ENCODE results near the gene BBS9. TPM values are rescaled to one million over a fixed set of nuclear protein-coding genes. Genes with fewer than 3 reads are reported as not detected.

BBS9 gene
- total and polyA plus RNA-seq, 5 experiments from 2014 or later, result 11.2 to 31.8 (median 12.7) TPM

GRCh38 chr7:33536398-33537103 is 407.2 kb downstream of the BBS9 start:
- Mint-ChIP-seq H3K27me3 (no peaks in the 10 kb centered on the region), H3K9me3 (peaks cover 12 to 63% (median 39%) of the 10 kb centered on the region in 9 donors), H3K4me3 (no peak overlapping the region), H3K36me3 (peaks cover 82 to 88% (median 83%) of the 10 kb centered on the region in 3 donors), H3K4me1 (peaks cover 2 to 6% (median 4%) of the 10 kb centered on the region in 4 donors), H3K27ac (no peak overlapping the region)
- DNase-seq, result no peak
- POLR2A ChIA-PET, result no interaction called here
- no peak for ATAC-seq

- POLR2A ChIA-PET, result no interaction called here
- no peak for ATAC-seq
- no peak for DNase-seq
- Mint-ChIP-seq H3K27me3 (no peaks in the 10 kb centered on the region), H3K9me3 (peaks cover 12 to 65% (median 39%) of the 10 kb centered on the region in 9 donors), H3K4me1 (peaks cover 2 to 6% (median 4%) of the 10 kb centered on the region in 4 donors), H3K4me3 (no peak overlapping the region), H3K36me3 (peaks cover 81 to 89% (median 81%) of the 10 kb centered on the region in 3 donors), H3K27ac (no peak overlapping the region)
These were observed 407.7 kb downstream of the BBS9 start for GRCh38 chr7:33537104-33537477.

DNA sequence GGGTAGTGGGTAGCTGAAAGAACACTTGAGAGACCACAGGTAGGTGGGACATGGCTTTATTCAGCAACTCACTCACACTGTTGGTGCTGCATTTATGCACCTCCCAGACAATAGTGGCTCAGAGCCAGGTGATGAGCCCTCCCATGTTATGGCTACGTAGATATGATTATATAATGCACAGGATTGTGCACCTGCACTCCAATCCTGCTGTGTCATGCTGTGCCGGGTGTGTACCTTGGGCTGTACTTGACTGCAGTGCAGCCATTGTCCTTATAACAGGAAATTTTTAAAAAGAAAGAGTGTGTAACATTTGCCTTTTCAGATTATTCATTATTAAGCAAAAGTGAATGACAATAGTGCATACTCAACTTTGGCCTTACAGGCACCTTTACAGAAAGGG is 409.8 kb downstream of the BBS9 start:
- H3K27ac Mint-ChIP-seq, result peak overlapping the region in 1 of 10 donors; percentile 50
- POLR2A ChIA-PET, result no interaction called here
- peaks cover 2 to 6% (median 2%) of the 10 kb centered on the region in 4 donors for H3K4me1 Mint-ChIP-seq
- no peak overlapping the region for H3K4me3 Mint-ChIP-seq
- H3K27me3 Mint-ChIP-seq, result no peaks in the 10 kb centered on the region
- peaks cover 13 to 78% (median 38%) of the 10 kb centered on the region in 9 donors for H3K9me3 Mint-ChIP-seq
- peaks cover 78 to 88% (median 82%) of the 10 kb centered on the region in 3 donors for H3K36me3 Mint-ChIP-seq
- DNase-seq (peak in 1 of 10 donors; percentile 7), ATAC-seq (no peak)

GRCh38 chr7:33539659-33540400 is 410.5 kb downstream of the BBS9 start:
- Mint-ChIP-seq H3K36me3 (peaks cover 76 to 89% (median 79%) of the 10 kb centered on the region in 3 donors), H3K4me3 (no peak overlapping the region), H3K9me3 (peaks cover 13 to 81% (median 38%) of the 10 kb centered on the region in 9 donors), H3K27me3 (no peaks in the 10 kb centered on the region), H3K27ac (no peak overlapping the region), H3K4me1 (peaks cover under 1 to 6% (median 2%) of the 10 kb centered on the region in 4 donors)
- ATAC-seq, result no peak
- no peak for DNase-seq
- POLR2A ChIA-PET, result no interaction called here

- ATAC-seq (no peak), DNase-seq (no peak)
- H3K4me3 Mint-ChIP-seq, result no peak overlapping the region
- peaks cover 31 to 50% (median 36%) of the 10 kb centered on the region in 3 donors for H3K36me3 Mint-ChIP-seq
- H3K27ac Mint-ChIP-seq, result no peak overlapping the region
- H3K27me3 Mint-ChIP-seq, result no peaks in the 10 kb centered on the region
- POLR2A ChIA-PET, result no interaction called here
- peaks cover 0 to 28% (median 12%) of the 10 kb centered on the region in 9 donors for H3K9me3 Mint-ChIP-seq
- peaks cover 0 to 8% (median 0%) of the 10 kb centered on the region in 4 donors for H3K4me1 Mint-ChIP-seq
These were observed 418.5 kb downstream of the BBS9 start for GRCh38 chr7:33547880-33548279.

DNA sequence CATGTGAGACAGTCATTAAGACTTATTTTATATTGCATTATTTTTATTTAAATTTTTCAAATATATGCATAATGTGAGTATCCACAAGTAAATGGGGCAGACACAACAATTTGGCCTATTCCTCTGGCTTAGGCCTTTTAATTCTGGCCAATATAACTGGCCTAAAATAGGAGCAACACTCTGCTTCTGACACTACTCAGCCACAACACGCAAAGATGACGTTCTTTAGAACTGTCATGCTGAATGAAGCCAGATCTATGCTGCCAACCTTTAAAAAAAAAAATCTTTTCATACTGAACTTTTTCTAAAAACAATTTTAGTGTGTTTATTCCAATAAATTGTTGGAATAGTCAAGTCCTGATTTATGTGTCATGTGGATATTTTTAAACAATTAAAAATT is 421.0 kb downstream of the BBS9 start:
- Mint-ChIP-seq H3K27ac (no peak overlapping the region), H3K36me3 (peaks cover 15 to 25% (median 17%) of the 10 kb centered on the region in 3 donors), H3K9me3 (peaks cover 0 to 15% (median 2%) of the 10 kb centered on the region in 9 donors), H3K4me3 (no peak overlapping the region), H3K27me3 (no peaks in the 10 kb centered on the region), H3K4me1 (no peaks in the 10 kb centered on the region)
- ATAC-seq, result no peak
- POLR2A ChIA-PET, result no interaction called here
- no peak for DNase-seq

- Mint-ChIP-seq H3K27me3 (no peaks in the 10 kb centered on the region), H3K4me3 (no peak overlapping the region), H3K36me3 (peaks cover 13 to 23% (median 15%) of the 10 kb centered on the region in 3 donors), H3K4me1 (no peaks in the 10 kb centered on the region), H3K27ac (no peak overlapping the region), H3K9me3 (peaks cover 0 to 15% (median 2%) of the 10 kb centered on the region in 9 donors)
- DNase-seq, result no peak
- no peak for ATAC-seq
- POLR2A ChIA-PET, result no interaction called here
These were observed 421.6 kb downstream of the BBS9 start for GRCh38 chr7:33550979-33551378.

DNA sequence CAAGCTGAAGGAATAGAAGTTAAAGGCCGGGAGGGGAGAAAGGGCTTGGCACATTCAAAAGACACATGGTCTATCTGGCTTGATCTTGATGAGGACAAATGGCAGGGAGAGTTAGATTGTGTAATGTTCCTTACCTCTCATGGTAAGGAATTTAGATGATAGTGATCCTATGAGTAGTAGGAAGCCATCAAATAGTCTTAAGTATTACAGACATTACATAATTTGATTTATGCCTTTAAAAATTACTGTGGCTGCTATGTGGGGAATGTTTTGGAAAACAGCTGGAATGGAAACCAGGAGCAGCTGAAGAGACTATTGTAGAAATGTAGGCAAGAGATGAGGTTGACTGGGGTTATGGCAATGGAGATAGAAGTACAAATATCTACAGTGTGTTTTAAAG is 424.7 kb downstream of the BBS9 start:
- Mint-ChIP-seq H3K27ac (no peak overlapping the region), H3K36me3 (peaks cover 0 to 9% (median 3%) of the 10 kb centered on the region in 3 donors), H3K9me3 (peaks cover 0 to 3% (median 0%) of the 10 kb centered on the region in 9 donors), H3K27me3 (no peaks in the 10 kb centered on the region), H3K4me1 (no peaks in the 10 kb centered on the region), H3K4me3 (no peak overlapping the region)
- POLR2A ChIA-PET, result no interaction called here
- ATAC-seq (no peak), DNase-seq (no peak)

GRCh38 chr7:33554576-33554975 is 425.2 kb downstream of the BBS9 start:
- Mint-ChIP-seq H3K36me3 (peaks cover 0 to 9% (median 3%) of the 10 kb centered on the region in 3 donors), H3K27me3 (no peaks in the 10 kb centered on the region), H3K4me3 (no peak overlapping the region), H3K9me3 (peaks cover 0 to 3% (median 0%) of the 10 kb centered on the region in 9 donors), H3K27ac (no peak overlapping the region), H3K4me1 (no peaks in the 10 kb centered on the region)
- POLR2A ChIA-PET, result no interaction called here
- ATAC-seq (no peak), DNase-seq (no peak)

DNA sequence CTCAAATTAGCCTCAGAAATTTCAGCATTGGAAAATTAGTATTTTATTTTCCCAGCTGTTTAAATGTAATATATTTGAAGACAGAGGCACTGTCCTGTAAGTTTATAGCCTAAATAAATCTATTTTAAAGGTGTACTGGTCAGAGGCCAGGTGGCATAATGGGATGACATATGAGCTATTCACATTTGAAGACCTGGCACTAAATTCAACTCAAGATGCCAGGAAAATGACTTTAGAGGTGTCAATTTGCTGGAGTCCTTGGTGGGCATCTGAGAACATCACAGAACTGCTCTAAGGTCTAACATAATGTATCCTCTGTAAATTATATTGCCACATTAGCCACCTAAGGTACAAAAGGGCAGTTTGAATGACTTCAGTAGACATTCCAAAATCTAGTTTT is 427.1 kb downstream of the BBS9 start:
- DNase-seq (no peak), ATAC-seq (no peak)
- H3K36me3 Mint-ChIP-seq, result peaks cover 0 to 5% (median 0%) of the 10 kb centered on the region in 3 donors
- POLR2A ChIA-PET, result no interaction called here
- peaks cover 0 to 3% (median 0%) of the 10 kb centered on the region in 9 donors for H3K9me3 Mint-ChIP-seq
- H3K27me3 Mint-ChIP-seq, result no peaks in the 10 kb centered on the region
- H3K4me1 Mint-ChIP-seq, result no peaks in the 10 kb centered on the region
- H3K27ac Mint-ChIP-seq, result no peak overlapping the region
- H3K4me3 Mint-ChIP-seq, result no peak overlapping the region

GRCh38 chr7:33558549-33559323 is 429.4 kb downstream of the BBS9 start:
- no peaks in the 10 kb centered on the region for H3K4me1 Mint-ChIP-seq
- no peak overlapping the region for H3K4me3 Mint-ChIP-seq
- DNase-seq (no peak), ATAC-seq (no peak)
- no peaks in the 10 kb centered on the region for H3K27me3 Mint-ChIP-seq
- POLR2A ChIA-PET, result no interaction called here
- no peak overlapping the region for H3K27ac Mint-ChIP-seq
- H3K9me3 Mint-ChIP-seq, result peaks cover 0 to 3% (median 0%) of the 10 kb centered on the region in 9 donors
- H3K36me3 Mint-ChIP-seq, result peaks cover 0 to 6% (median 0%) of the 10 kb centered on the region in 3 donors

DNA sequence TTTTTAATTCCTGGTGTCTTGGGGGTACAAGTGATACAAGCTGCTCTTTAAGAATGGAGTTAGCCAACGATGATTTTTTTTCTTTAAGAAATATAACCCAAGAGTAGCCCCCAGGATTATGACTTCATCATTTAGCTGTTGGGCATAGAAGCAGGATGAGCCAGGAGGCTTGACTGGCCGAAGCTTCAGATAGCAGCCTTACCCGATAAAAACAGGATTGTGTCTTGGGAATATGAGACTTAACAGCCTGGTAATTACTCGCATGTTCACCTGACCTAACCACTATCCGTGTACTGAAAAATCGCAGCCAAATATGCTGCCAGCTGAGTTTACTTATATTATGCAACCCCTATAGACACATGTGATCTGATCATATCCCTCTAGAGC is 430.0 kb downstream of the BBS9 start:
- peaks cover 0 to 3% (median 0%) of the 10 kb centered on the region in 9 donors for H3K9me3 Mint-ChIP-seq
- no peak overlapping the region for H3K4me3 Mint-ChIP-seq
- no peaks in the 10 kb centered on the region for H3K4me1 Mint-ChIP-seq
- POLR2A ChIA-PET, result no interaction called here
- no peaks in the 10 kb centered on the region for H3K27me3 Mint-ChIP-seq
- no peak for DNase-seq
- peaks cover 0 to 9% (median 0%) of the 10 kb centered on the region in 3 donors for H3K36me3 Mint-ChIP-seq
- ATAC-seq, result no peak
- no peak overlapping the region for H3K27ac Mint-ChIP-seq

DNA sequence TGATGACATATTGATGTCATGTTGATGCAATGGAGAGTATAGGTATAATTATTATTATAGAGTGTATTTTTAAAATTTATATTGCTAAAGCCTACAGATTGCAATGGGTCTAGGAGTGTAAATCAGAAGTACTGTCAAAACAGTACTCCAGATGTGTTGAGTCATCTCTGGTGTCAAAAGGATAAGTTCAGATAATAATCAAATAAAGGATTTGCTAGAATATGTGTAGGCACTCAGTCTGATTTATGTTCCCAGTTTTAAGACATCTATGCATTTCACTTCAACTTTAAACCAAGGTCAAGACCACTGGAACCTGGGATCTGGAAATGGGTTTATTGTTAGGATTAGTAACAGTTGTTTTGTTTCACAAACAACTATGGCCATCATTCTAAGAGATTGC is 433.6 kb downstream of the BBS9 start:
- peaks cover 0 to 7% (median 0%) of the 10 kb centered on the region in 9 donors for H3K9me3 Mint-ChIP-seq
- no peaks in the 10 kb centered on the region for H3K27me3 Mint-ChIP-seq
- ATAC-seq (no peak), DNase-seq (no peak)
- POLR2A ChIA-PET, result no interaction called here
- peaks cover 4 to 15% (median 7%) of the 10 kb centered on the region in 3 donors for H3K36me3 Mint-ChIP-seq
- H3K4me1 Mint-ChIP-seq, result no peaks in the 10 kb centered on the region
- H3K4me3 Mint-ChIP-seq, result no peak overlapping the region
- no peak overlapping the region for H3K27ac Mint-ChIP-seq

Measured in naive thymus-derived CD8-positive, alpha-beta T cell (primary cell).